Neural cell (in vitro differentiated cells): ENCODE results near the gene POC5. TPM values are rescaled to one million over a fixed set of nuclear protein-coding genes. Genes with fewer than 3 reads are reported as not detected.

Experiments
- H2AFZ ChIP-seq: fragments of 200-600, 300-800 bp; sonication (generic), shearing (Covaris generic); 2 replicates; pipeline ENCODE4 v1.6.0; 2014; ENCODE audit warnings: low read depth, mild to moderate bottlenecking, antibody characterized with exemption, low read length, moderate library complexity
- H3F3A ChIP-seq: fragments of 200-600 bp; shearing (Covaris generic); 2 replicates; pipeline ENCODE4 v1.6.1; 2016; ENCODE audit warnings: mild to moderate bottlenecking, moderate library complexity, mixed read lengths, antibody characterized with exemption, low read length; ENCODE audit not compliant: insufficient read depth, poor library complexity, severe bottlenecking
- H3K27ac ChIP-seq: fragments of 200-600, 300-800 bp; sonication (generic), shearing (Covaris generic); 2 replicates; pipeline ENCODE4 v1.5.1; 2014; ENCODE audit warnings: mild to moderate bottlenecking, low read length, moderate library complexity
- H3K27me3 ChIP-seq: fragments of 300-800, 200-600 bp; sonication (generic), shearing (Covaris generic); 2 replicates; pipeline ENCODE4 v1.6.0; 2014; ENCODE audit warnings: mild to moderate bottlenecking, low read depth, low read length, moderate library complexity; ENCODE audit not compliant: insufficient read depth
- H3K36me3 ChIP-seq: fragments of 300-800, 200-600 bp; sonication (generic), shearing (Covaris generic); 2 replicates; pipeline ENCODE4 v1.5.1; 2014; ENCODE audit warnings: mild to moderate bottlenecking, antibody characterized with exemption, low read length, moderate library complexity; ENCODE audit not compliant: insufficient read depth
- H3K4me2 ChIP-seq: fragments of 300-800, 200-600 bp; sonication (generic), shearing (Covaris generic); 2 replicates; pipeline ENCODE4 v1.6.0; 2014; ENCODE audit warnings: mild to moderate bottlenecking, low read length
- H3K4me3 ChIP-seq: fragments of 300-800, 200-600 bp; sonication (generic), shearing (Covaris generic); 2 replicates; pipeline ENCODE4 v1.5.1; 2014; ENCODE audit warnings: mild to moderate bottlenecking, low read length, moderate library complexity
- H3K79me2 ChIP-seq: fragments of 200-600 bp; shearing (Covaris generic); replicated peaks from 2 replicates; pipeline ENCODE4 v1.6.0; 2014; ENCODE audit warnings: mild to moderate bottlenecking, low read length, moderate library complexity; ENCODE audit not compliant: insufficient read depth
- H3K9ac ChIP-seq: fragments of 300-800, 200-600 bp; sonication (generic), shearing (Covaris generic); 2 replicates; pipeline ENCODE4 v1.6.1; 2016; ENCODE audit warnings: mild to moderate bottlenecking, low read length, mixed read lengths
- H3K9me2 ChIP-seq: fragments of 200-600 bp; shearing (Covaris generic); 2 replicates; pipeline ENCODE4 v1.6.1; 2016; ENCODE audit warnings: mild to moderate bottlenecking, low read length, mixed read lengths; ENCODE audit not compliant: insufficient read depth
- H3K9me3 ChIP-seq: fragments of 200-600, 300-800 bp; sonication (generic), shearing (Covaris generic); 2 replicates; pipeline ENCODE4 v1.6.1; 2016; ENCODE audit warnings: mild to moderate bottlenecking, mixed run types, low read length, moderate library complexity, mixed read lengths
- H4K20me1 ChIP-seq: fragments of 200-600 bp; shearing (Covaris generic); 2 replicates; pipeline ENCODE4 v1.6.1; 2016; ENCODE audit warnings: mild to moderate bottlenecking, mixed run types; ENCODE audit not compliant: insufficient read depth
- CTCF ChIP-seq: fragments of 450-650 bp; IDR thresholded peaks from 2 replicates; pipeline ENCODE4 v1.5.1; 2014; ENCODE audit warnings: antibody characterized with exemption, mild to moderate bottlenecking, moderate library complexity; ENCODE audit not compliant: poor library complexity, severe bottlenecking
- EP300 ChIP-seq: fragments of 450-650 bp; conservative IDR thresholded peaks from 2 replicates; pipeline ENCODE4 v1.6.1; 2014; ENCODE audit warnings: antibody characterized with exemption, mild to moderate bottlenecking, moderate library complexity; ENCODE audit not compliant: poor library complexity, severe bottlenecking
- EZH2 ChIP-seq: fragments of 200-600, 300-800 bp; shearing (Covaris generic), sonication (generic); IDR thresholded peaks from 2 replicates; pipeline ENCODE4 v1.6.1; 2014; ENCODE audit warnings: antibody characterized with exemption, low read length, borderline replicate concordance, mild to moderate bottlenecking; ENCODE audit not compliant: insufficient read depth, poor library complexity, severe bottlenecking
- MXI1 ChIP-seq: fragments of 450-650 bp; conservative IDR thresholded peaks from 2 replicates; pipeline ENCODE4 v1.6.1; 2014; ENCODE audit warnings: antibody characterized with exemption, mild to moderate bottlenecking; ENCODE audit not compliant: poor library complexity, severe bottlenecking
- POLR2AphosphoS5 ChIP-seq: IDR thresholded peaks from 2 replicates; pipeline ENCODE4 v1.6.1; 2012
- RAD21 ChIP-seq: fragments of 450-650 bp; conservative IDR thresholded peaks from 2 replicates; pipeline ENCODE4 v1.6.1; 2014; ENCODE audit warnings: antibody characterized with exemption, mild to moderate bottlenecking, moderate library complexity
- SMC3 ChIP-seq: fragments of 450-650 bp; conservative IDR thresholded peaks from 2 replicates; pipeline ENCODE4 v1.6.1; 2014; ENCODE audit warnings: antibody characterized with exemption, mild to moderate bottlenecking, moderate library complexity; ENCODE audit not compliant: poor library complexity
- TAF1 ChIP-seq: IDR thresholded peaks from 2 replicates; pipeline ENCODE4 v1.6.1; 2012; ENCODE audit warnings: low read depth
- polyA plus RNA-seq: library from polyadenylated mRNA; depleted of rRNA; stranded (reverse); fragments of >200 nt; gene quantifications from 2 replicates; pipeline ENCODE4 v1.2.3, GENCODE V29; 2014
- TF ChIP-seq, protein P1 (sequence below): IDR thresholded peaks from 2 replicates; pipeline ENCODE4 v1.6.1; 2012; ENCODE audit warnings: borderline replicate concordance

Gene POC5
- polyA plus RNA-seq, 1 donor from 2014 or later = 36.1 TPM

DNA sequence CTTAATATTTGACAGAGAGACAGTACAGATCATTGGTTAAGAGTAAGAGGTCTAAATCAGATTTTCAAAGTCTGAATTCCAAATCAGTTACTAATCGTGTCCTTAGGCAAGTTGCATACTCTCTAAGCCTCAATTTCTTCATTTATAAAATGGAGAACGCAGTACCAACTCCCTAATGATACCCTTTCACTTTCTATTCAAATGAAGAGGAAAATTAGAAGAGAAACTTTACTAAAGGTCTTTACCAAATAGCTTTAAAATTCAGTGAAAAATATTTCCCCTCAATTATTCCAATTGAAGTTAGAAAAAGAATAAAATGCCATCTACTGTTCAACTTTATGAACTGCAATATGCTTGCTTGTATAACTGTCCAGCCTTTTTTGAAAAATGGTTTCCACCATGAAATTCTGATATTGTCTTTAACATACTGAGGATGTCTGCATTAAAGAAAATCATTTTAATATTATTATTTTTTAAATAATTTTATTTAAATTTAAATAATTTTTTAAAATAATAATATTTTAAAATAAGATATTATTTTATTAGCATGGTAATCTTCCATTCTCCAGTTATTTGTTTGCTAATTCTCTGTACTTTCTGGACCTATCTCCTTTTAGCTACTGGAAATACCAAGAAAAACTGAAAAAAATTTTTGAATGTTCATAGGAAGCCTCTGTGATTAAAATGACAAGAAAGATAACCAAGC is 36.0 kb downstream of the POC5 start:
- H3K79me2 ChIP-seq = no peaks in the 10 kb centered on the region
- peak; percentile 65 for TF ChIP-seq CTCF
- TF ChIP-seq RAD21 = peak; percentile 73
- no peak for TF ChIP-seq EZH2
- no peak for TF ChIP-seq TAF1
- peak; percentile 72 for TF ChIP-seq SMC3
- H2AFZ ChIP-seq = no peak overlapping the region
- no peaks in the 10 kb centered on the region for H3K9me2 ChIP-seq
- H3K9ac ChIP-seq = no peak overlapping the region
- H3K27ac ChIP-seq = no peak overlapping the region
- H3K4me3 ChIP-seq = no peak overlapping the region
- H3K36me3 ChIP-seq = no peaks in the 10 kb centered on the region
- no peak overlapping the region for H3K4me2 ChIP-seq
- H3K27me3 ChIP-seq = no peaks in the 10 kb centered on the region
- no peaks in the 10 kb centered on the region for H4K20me1 ChIP-seq
- H3K9me3 ChIP-seq = no peaks in the 10 kb centered on the region
- H3F3A ChIP-seq = no peaks in the 10 kb centered on the region

DNA sequence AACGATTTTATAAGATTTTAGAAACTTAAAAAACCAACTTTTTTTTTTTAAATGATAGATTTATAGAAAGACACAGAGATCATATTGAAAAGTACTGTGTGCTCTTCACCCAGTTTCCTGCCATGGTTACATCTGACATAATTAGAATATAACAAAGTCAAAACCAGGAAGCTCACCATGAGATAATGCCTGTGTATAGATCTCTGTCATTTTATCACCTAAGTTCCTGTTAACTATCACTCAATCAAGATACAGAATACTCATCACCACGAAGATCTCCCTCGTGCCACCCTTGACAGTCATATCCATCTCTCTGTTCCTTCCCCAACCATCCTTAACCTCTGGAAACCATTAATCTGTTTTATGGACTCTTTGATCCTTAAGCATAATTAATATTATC is 39.1 kb downstream of the POC5 start:
- Histone ChIP-seq H3K27ac (no peak overlapping the region), H3K9me2 (no peaks in the 10 kb centered on the region), H3F3A (no peaks in the 10 kb centered on the region), H3K9ac (no peak overlapping the region), H3K36me3 (no peaks in the 10 kb centered on the region), H3K4me2 (no peak overlapping the region), H3K79me2 (no peaks in the 10 kb centered on the region), H3K9me3 (no peaks in the 10 kb centered on the region), H3K4me3 (no peak overlapping the region), H2AFZ (no peak overlapping the region), H4K20me1 (no peaks in the 10 kb centered on the region), H3K27me3 (no peaks in the 10 kb centered on the region)
- no peak for TF ChIP-seq SMC3
- TF ChIP-seq MXI1 = no peak
- no peak for TF ChIP-seq EP300
- no peak for TF ChIP-seq POLR2AphosphoS5
- no peak for TF ChIP-seq TAF1
- TF ChIP-seq, protein P1, sequence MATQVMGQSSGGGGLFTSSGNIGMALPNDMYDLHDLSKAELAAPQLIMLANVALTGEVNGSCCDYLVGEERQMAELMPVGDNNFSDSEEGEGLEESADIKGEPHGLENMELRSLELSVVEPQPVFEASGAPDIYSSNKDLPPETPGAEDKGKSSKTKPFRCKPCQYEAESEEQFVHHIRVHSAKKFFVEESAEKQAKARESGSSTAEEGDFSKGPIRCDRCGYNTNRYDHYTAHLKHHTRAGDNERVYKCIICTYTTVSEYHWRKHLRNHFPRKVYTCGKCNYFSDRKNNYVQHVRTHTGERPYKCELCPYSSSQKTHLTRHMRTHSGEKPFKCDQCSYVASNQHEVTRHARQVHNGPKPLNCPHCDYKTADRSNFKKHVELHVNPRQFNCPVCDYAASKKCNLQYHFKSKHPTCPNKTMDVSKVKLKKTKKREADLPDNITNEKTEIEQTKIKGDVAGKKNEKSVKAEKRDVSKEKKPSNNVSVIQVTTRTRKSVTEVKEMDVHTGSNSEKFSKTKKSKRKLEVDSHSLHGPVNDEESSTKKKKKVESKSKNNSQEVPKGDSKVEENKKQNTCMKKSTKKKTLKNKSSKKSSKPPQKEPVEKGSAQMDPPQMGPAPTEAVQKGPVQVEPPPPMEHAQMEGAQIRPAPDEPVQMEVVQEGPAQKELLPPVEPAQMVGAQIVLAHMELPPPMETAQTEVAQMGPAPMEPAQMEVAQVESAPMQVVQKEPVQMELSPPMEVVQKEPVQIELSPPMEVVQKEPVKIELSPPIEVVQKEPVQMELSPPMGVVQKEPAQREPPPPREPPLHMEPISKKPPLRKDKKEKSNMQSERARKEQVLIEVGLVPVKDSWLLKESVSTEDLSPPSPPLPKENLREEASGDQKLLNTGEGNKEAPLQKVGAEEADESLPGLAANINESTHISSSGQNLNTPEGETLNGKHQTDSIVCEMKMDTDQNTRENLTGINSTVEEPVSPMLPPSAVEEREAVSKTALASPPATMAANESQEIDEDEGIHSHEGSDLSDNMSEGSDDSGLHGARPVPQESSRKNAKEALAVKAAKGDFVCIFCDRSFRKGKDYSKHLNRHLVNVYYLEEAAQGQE = no peak
- no peak for TF ChIP-seq RAD21
- no peak for TF ChIP-seq CTCF
- no peak for TF ChIP-seq EZH2
